HCEC 1CT (cell line): Measurements from ENCODE around the gene COL19A1.

Source experiments
- DNase-seq: peaks from one replicate; pipeline ENCODE4 v3.0.0-alpha.2; 2017

COL19A1 gene

DNA sequence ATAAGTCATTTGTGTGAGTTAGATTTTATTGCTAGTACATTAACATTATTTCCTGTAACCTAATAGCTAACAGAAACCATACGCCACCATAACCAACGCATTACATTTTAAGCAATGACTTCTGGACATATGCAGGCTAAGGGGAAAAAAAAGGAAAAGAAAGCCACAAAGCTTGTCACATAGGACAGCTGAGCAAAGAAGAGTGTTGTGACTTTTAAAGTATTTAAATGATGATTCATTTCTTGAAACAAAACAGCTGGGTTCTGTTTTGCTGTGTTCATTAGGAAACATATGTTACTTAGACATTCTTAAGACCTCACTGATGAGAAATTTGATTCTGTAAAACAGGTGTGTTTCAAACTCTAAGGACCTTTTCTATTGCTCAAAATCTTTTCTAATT is 265.2 kb downstream of the COL19A1 start:
- no peak for DNase-seq

DNA sequence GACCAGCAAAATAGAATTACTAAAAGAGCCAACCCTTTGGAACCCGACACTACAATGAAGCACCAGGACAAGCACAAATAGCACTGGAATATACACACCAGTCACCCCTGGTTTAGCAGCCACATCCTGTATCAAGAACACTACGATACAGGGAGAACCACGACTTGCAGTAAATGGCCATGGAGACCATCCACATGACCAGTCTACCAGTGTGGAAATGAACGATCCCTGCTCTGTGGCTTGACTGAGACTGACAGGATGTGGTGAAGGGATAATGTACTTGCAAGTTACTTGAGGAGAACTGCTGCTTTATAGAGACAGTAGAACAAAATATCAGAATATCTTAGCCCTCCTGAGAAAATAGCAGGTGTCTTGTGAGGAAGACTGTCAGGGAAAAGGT is 266.9 kb downstream of the COL19A1 start:
- no peak for DNase-seq

DNA sequence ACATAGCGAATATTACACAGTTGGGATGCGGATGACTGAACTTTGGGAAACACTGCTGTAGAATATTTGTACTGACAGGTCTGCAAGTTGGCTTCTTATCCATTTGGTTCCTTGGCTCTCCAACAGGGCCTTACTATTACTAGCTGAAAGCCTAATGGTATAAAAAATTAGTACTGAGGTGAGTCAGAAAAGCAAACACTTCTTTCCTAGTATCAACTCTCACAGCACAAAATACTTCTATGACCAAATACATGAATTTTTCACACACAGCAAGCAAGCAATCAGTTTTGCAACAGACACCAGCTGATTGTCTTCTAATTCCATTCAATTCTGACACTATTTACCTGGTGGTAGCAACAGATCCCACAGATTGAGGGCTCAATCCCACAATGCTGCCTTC is 268.2 kb downstream of the COL19A1 start:
- DNase-seq = no peak

DNA sequence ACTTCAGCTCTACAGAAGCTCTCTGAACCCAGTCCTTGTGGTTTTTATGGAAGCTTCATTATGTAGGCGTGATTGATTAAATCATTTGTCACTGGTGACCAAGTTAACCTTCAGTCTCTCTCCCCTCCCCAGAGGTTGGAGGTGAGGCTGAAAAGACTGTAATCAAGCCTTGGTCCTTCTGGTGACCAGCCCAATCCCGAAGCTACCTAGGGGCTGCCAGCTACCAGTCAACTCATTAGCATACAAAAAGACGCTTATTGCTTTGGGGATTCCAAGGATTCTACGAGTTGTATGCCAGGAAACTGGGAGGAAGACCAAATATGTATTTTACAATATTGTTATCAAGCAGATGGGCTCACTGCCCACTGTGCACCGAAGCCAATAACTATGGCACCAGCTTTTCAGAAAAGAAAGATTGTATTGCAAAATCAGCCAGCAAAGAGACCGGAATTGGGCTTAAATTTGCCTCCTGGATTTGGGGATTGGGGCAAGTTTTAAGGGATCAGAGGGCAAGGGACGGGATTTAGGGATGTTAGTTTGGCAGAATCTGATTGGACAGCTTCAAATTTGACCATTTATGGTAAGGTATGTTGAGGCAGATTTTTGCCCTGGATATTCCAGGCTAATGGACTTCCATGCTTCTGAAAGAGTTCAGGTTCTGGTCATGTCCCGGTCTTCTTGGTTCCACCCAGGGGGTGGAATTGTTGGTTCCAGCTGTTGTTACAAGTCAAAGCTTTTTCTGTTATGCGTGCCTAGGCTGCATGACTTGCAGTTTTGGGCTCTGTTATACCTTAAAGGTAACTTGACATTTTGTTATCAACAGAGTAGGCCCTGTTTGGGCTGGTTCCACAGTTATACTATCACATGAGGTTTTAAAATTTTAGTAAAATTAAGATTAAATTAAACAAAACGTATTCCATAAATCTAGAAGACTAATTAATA is 269.1 kb downstream of the COL19A1 start:
- DNase-seq = no peak

DNA sequence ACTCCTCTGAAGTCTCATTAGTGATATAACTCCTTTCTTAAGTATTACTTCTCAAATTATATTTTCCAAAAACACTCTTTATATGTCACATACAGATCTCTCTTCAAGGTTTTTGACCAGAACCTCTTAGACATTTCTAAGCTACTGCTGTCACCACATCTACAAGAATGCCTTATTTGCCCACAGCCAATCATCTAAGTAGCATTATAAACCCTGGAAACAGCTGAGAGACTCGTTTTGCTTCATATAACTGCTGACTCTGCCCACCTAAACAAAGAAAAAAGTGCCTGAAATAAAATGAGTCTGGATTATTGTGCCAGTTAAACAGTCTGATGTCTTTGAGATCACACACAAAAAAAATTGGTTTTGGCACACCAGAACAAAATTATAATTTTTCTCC is 270.6 kb downstream of the COL19A1 start:
- no peak for DNase-seq

DNA sequence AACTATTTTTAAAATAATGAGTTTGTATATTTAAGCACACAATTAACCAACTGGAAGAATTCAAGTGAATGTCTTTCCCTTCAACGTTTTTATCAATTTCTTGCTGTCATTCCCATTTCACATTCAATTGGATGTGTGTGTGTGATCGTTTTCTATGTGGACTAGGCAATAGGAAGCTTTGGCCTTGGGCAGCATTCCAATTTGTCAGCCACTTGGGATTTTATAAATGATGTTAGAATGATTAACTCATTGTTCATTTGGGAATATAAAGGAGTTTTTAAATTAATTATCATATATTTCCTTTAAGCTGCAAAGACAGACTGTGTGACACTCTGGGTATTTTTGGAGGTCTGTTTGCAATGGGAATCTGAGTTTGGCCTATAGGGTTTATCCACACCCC is 274.1 kb downstream of the COL19A1 start:
- no peak for DNase-seq

DNA sequence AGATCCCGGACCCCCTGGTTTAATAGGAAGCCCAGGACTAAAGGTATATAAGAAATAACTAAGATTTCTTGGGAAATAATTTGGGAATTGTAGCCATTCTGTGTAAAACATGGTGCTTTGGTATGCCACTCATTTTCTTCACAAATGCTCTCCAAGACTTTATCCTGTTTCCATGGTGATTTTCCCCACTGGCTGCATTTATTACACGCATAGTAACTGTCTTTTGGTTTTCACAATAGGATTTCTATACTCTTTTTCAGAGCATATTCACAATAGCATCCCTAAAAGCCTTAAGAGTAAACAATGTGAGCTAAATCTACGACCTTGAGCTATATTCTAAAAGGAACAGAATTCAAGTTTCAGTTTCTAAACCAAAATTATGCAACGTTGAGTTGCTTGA is 275.7 kb downstream of the COL19A1 start:
- no peak for DNase-seq

DNA sequence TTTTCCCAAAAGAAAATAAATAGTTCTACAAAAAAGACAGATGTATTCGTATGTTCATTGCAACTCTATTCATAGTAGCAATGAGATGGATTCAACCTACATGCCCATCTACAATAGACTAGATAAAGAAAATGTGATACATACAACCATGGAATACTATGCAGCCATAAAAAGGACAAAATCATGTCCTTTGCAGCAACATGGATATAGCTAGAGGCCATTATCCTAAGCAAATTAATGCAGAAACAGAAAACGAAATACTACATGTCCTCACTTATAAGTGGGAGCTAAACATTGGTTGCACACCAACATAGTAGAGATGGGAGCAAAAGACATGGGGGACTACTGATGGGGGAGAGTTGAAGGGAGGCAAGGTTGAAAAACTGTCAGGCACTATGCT is 278.8 kb downstream of the COL19A1 start:
- DNase-seq = no peak

DNA sequence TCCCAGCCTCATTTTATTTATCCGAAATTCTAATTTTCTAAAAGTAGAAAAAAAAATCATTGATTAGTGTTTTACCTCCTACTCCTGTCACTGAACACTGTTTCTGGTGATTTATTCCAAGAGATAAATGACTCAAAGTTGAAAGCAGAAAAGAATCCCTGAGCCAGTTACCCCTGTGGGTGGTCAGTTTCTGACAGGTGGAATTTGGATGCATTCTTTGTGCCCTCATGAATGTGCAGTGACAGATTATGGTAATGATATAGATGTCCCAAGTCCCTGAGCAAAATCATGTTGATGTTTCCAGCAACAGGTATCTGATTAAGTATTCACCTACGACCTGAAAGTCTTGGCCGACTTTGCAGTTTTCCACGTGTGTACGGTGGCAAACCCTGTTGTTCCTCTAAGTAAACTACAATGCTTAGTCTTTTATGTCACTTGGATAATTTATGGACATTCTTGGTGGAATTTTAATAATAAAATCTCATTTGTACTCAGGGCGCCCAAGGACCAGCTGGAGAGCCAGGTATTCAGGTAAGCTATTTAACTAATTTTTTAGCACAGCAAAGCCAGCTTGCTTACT is 282.9 kb downstream of the COL19A1 start:
- no peak for DNase-seq

DNA sequence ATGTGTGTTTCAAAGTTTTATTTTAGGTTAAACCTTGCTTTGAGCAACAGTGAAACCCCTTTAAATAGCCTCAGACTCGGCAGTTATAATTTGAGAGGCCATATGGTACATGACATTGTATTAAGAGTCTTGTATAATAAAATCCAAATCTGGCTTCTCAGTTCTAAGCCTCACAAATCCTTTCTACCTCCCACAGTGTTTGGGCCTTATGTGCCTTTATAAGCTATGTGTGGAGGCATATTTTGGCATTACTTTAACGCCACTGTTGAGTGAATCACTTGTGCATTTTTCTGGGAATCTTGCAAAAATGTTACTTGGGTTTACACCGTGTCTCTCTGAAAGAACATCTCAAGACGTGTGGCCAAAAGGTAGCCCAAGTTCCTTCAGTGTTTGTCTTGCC is 284.2 kb downstream of the COL19A1 start:
- no peak for DNase-seq

DNA sequence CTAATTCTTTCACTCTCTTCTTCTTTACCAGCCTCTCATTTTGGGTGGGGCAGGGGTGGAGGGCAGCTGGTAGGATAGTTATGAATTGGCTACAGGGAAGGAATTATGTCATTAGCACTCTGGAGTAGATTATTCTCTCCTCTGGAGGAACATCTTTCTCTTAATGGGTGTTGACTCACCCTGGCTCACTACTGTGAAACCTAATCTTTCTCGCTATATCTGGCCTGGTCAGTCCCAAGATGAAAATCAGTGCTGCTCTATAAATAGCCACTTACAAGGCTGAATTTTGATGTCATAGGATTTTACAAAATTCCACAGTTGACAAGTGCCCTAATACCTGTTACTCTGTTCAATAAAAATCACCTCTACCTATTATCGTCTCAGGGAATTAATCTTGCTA is 285.3 kb downstream of the COL19A1 start:
- DNase-seq = no peak

DNA sequence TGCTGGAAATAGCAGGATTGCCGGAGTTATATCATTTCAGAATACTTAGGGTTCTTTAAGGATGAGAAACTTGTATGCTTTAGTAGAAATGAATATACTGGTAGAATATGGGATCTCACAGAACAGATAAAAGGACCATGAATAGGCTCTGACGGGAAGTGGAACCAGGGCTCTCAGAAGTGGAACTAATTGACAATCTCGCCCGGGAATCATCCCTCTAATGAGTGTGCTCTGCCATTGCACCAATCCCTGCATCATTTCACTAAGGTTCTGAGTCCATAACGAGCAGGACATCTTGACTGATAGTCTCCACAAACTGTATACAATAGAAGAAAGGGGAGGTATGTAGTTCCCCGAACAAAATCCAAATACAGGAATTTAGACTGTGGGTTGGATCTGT is 286.4 kb downstream of the COL19A1 start:
- DNase-seq = no peak

DNA sequence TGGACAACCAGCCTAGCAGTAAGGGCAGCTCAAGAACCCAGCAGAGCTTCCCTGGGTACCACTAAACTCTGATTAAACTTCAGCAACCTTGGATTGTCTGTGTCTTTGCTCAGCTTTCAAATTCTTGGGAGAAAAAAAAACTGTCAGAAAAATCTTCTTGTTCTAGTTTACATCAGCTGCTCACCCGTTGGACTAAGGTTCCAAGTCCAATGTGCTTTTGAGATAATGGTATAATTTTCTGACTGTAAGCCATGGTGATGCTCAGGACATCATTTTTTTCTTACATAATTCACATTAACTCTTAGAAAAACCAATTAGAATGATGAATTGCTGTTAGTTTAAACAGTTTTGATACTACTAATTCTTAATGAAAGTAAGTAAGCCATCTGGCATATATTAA is 290.7 kb downstream of the COL19A1 start:
- no peak for DNase-seq

DNA sequence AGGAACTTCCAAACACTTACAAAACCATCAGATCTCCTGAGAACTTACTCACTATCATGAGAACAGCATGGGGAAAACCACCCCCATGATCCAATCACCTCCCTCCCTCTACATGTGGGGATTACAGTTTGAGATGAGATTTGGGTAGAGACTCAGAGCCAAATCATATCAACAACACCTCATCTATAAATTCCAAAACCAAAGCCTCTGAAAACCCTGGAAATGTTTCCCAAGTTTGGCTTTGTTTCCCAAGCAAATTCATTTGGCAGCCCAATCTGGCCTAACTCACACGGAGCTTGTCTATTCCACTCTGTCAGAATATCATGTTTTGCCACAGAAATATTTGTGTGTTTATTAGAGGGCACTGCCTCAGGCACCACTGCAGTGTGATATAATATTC is 293.9 kb downstream of the COL19A1 start:
- DNase-seq = no peak

DNA sequence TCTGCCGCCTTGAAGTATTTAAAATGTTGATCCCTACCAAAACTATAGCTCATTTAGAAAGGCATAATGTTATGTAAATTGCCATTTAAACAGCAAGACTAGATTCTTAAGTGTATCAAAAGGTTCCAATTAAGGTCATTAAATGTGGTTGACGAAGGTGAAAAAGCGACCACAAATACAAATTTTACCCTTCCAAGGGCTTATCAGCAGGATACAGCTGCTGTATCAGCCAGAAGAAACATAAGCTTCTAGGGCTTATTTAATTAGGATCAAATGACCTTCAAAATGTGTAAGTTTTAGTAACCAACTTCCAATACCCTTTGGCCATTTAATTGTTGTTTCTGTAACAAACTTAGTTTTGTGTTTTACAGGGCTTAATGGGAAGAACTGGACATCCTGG is 296.6 kb downstream of the COL19A1 start:
- no peak for DNase-seq

DNA sequence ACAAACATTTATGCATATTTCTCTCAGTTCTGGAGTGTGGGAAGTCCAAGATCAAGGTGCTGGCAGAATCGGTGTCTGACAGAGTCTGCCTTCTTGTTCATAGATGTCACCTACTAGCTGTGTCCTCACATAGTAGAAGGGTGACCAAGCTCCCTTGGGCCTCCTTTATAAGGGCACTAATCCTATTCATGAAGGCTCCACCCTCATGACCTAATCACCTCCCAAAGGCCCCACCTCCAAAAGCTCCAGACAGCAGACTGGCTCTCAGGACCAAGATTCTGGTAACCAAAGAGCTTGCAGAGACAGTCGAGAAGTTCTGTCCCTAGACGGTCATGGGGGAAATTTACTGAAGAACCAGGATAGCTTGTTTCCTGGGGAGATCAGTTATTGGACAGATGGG is 297.4 kb downstream of the COL19A1 start:
- DNase-seq = no peak

DNA sequence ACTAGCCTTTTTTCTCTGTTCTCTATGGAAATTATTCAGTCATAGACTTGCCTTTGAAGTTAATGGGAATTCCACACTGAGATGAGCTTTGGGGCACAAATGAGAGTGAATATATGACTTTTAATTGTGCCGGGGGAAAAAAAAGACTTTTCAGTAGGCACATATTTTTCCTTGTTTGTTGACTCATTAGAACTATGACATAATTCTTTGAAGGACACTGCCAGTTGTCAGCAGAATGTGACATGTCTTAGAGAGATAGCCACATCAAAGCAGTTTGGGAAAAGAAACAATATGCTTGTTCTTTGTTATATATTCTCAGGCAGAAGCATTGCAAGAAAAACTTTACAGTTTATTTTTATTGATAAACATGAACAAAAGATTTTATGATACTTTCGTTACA is 298.2 kb downstream of the COL19A1 start:
- DNase-seq = no peak

DNA sequence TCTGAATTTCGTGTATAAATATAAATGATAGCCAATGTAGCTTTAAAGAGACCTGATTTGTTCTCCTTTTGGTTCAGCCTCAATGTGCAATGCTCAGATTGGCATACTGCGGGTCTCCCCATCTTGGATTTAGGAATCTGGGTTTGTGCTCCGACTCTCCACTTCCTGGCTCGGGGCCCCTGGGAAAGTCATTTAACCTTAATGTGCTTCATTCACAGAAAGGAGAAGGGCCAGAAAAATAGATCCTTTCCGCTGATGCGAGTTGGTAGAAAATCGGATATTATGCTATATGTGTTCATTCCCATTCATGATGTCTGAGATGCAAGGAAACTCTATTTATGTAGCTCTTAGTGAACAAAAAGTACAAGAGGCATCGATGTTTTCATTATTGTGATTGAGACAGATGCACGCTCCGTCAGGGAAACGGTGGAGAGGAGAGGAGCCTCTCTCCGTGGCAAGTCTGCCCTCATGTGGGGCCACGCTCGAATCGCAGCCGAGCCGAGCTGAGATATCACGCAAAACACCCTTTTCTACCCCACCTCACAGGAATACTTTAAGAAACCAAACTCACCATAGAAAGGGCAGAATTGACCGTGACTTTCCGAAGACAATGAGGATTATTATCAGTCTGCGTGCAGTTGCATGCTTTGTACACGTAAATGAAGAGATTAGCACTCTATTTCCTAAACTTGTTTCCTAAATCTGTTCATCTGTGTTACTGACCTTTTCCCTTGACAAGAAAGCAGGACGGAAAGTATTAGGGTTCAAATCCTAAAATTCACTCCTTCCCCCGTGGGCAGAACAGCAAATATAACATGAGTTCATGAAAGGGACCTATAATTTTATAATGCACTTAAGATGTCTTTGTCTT is 300.0 kb downstream of the COL19A1 start:
- DNase-seq = peak; percentile 8

DNA sequence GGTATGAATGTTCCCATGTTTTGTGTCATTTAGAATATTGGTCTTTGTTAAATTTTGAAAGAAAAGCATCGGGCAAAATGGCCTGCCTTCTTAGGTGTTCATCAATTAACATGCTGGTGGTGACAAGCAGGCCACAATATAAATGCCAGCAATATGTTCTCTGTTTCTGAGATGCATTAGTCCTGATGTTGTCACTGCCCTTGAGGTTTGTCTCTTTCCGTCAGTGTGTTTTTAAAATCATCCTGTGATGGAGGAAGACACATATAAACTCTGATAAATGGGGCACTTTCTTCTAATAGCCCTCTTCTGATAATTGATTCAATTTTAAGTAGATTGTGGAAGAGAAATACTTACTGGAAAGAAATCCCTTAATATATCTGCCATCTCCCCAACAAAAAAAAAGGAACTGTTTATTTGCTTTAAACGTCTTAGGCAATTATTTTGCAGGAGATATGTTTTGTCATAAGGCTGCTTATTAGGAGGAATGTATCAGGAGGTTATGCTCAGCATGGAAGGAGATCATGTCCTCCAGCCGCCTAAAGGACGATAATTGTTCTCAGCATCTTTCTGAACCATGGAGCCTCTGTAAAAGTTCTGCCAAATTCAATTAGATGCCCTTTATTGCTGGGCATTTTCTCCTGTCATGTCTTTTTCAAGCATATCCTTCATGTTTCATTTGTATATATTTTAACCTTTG is 302.5 kb downstream of the COL19A1 start:
- DNase-seq = no peak

DNA sequence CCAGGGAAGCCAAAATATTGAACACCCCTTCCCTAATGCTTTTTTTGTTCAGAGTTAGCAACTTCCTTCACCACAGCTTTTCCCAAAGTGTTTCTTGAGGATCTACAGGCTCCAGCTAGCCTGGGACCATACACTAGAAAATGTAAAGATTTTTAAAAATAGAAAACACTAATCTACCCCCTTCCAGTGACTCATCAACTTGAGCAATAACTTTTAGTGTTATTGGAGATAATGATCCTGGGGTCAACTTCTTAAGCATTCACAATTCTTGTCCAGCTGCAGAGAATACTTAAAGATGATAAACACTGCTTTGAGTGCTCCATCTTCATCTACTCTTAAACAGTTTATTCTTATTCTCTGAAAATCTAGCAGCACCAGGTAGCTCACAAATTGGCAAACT is 304.9 kb downstream of the COL19A1 start:
- DNase-seq = no peak

DNA sequence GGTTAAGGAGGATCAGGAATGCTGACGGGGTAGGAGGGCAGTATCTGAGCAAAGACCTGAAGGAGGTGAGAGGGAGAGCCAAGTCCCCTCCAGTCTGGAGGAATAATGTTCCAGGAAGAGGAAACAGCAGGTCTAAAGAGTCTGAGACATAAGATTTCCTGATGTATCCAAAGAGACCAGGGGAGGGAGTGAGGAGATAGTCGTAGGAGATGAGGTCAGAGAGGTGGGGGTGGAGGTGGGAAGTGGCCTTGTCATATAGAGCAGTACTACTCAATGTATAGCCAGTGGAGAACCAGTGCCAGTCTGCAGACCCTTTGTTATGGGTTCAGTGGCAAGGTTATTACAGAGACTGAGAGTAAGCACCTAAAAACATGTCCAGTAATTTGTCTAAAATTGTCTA is 305.9 kb downstream of the COL19A1 start:
- DNase-seq = no peak

DNA sequence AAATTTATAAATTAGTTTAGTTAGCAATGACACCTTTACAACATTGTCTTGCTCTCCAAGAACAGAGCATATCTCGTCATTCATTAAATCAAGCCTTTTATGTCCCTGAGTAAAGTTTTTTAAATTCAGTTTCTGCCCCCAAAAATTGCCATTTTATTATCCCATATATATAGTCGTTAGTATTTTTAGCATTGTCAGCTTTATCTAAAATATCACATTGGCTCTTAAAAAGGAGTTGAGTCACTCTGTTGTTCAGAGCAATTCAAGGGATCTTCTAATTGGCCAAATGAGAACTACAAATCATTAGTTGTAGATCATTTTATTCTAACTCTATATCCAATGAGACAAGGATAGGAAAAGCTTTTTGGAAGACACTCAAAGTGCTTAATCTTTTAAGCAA is 309.4 kb downstream of the COL19A1 start:
- no peak for DNase-seq
